ENCODE data around the gene NAA16.

GRCh38 chr13:41344358-41344757 lies 33.3 kb downstream of the NAA16 start:
- no peak for TF ChIP-seq POLR2A (IDR thresholded peaks at IDR 0.05; ENCODE audit: low read length)
- no peak for TF ChIP-seq GATA1 (IDR thresholded peaks at IDR 0.05; ENCODE audit: low read depth, low read length)
